HG02852 (cell line): Measurements from ENCODE around the gene CLOCK.

Experiments
- ATAC-seq: cut with Tn5 transposase; IDR thresholded peaks from one replicate; pipeline ENCODE4 v1.9.1; 2021; ENCODE audit warnings: mild to moderate bottlenecking, moderate library complexity; ENCODE audit not compliant: unreplicated experiment

The CLOCK gene

GRCh38 chr4:55543858-55544257, 2.9 kb downstream of the CLOCK start:
- no peak for ATAC-seq

GRCh38 chr4:55540271-55540670, 6.4 kb downstream of the CLOCK start:
- no peak for ATAC-seq

GRCh38 chr4:55539658-55540057, 7.1 kb downstream of the CLOCK start:
- ATAC-seq, result no peak

- no peak for ATAC-seq
Measured at GRCh38 chr4:55538531-55538930, 8.2 kb downstream of the CLOCK start.

- ATAC-seq, result no peak
Measured at GRCh38 chr4:55534306-55534705, 12.4 kb downstream of the CLOCK start.

GRCh38 chr4:55530691-55531090, 16.0 kb downstream of the CLOCK start:
- ATAC-seq, result no peak

- ATAC-seq, result no peak
Measured at GRCh38 chr4:55530167-55530566, 16.5 kb downstream of the CLOCK start.

GRCh38 chr4:55528491-55528890, 18.2 kb downstream of the CLOCK start:
- no peak for ATAC-seq

GRCh38 chr4:55524844-55525571, 21.7 kb downstream of the CLOCK start:
- no peak for ATAC-seq

- no peak for ATAC-seq
Measured at GRCh38 chr4:55518442-55518841, 28.3 kb downstream of the CLOCK start.

- ATAC-seq, result peak; percentile 81
Measured at GRCh38 chr4:55517526-55518229, 29.0 kb downstream of the CLOCK start.

- no peak for ATAC-seq
Measured at GRCh38 chr4:55512922-55513571, 33.7 kb downstream of the CLOCK start.

GRCh38 chr4:55512077-55512476, 34.6 kb downstream of the CLOCK start:
- ATAC-seq, result no peak

GRCh38 chr4:55510685-55511084, 36.0 kb downstream of the CLOCK start:
- ATAC-seq, result no peak

GRCh38 chr4:55509266-55509665, 37.4 kb downstream of the CLOCK start:
- no peak for ATAC-seq

- ATAC-seq, result no peak
Measured at GRCh38 chr4:55507612-55508011, 39.1 kb downstream of the CLOCK start.

GRCh38 chr4:55503169-55503568, 43.5 kb downstream of the CLOCK start:
- ATAC-seq, result no peak

- peak; percentile 84 for ATAC-seq
Measured at GRCh38 chr4:55500072-55500471, 46.6 kb downstream of the CLOCK start.

GRCh38 chr4:55499495-55499894, 47.2 kb downstream of the CLOCK start:
- no peak for ATAC-seq

- no peak for ATAC-seq
Measured at GRCh38 chr4:55498051-55498450, 48.7 kb downstream of the CLOCK start.

GRCh38 chr4:55491486-55491885, 55.2 kb downstream of the CLOCK start:
- no peak for ATAC-seq

GRCh38 chr4:55488716-55489115, 58.0 kb downstream of the CLOCK start:
- ATAC-seq, result no peak
